Activated CD8-positive, alpha-beta memory T cell treated with anti-CD3 and anti-CD28 coated beads for 36 hours (primary cell): Measurements from ENCODE around the gene NRG2. TPM values are rescaled to one million over a fixed set of nuclear protein-coding genes. Genes with fewer than 3 reads are reported as not detected.

Source experiments
- CTCF ChIA-PET: fragments of 350-600 bp; sonication (Branson Sonifier 250); formaldehyde crosslinking; loops from one replicate; lab custom pipeline; 2021; ENCODE audit warnings: antibody characterized with exemption; lab: Charles Lee
- POLR2A ChIA-PET: fragments of 350-600 bp; sonication (Branson Sonifier 250); formaldehyde crosslinking; loops from one replicate; lab custom pipeline; 2021; ENCODE audit warnings: antibody characterized with exemption; lab: Charles Lee
- total RNA-seq, 2 experiments: library from RNA; stranded (reverse); gene quantifications; one replicate each; pipeline ENCODE4 v1.2.3, GENCODE V29; 2021

NRG2 gene
- total RNA-seq, 2 experiments from 2014 or later = 0.15 to 0.17 TPM

GRCh38 chr5:139903450-139903794 is 139.7 kb downstream of the NRG2 start:
- ChIA-PET POLR2A (no interaction called here), CTCF (no interaction called here)

- CTCF ChIA-PET = interaction anchor here (0.9 kb wide), 2 partner anchors 67 to 114 kb away, joined by 3 read pairs; no protein-coding TSS in a partner anchor
- POLR2A ChIA-PET = no interaction called here
These were observed 141.1 kb downstream of the NRG2 start for GRCh38 chr5:139901986-139902385.

- ChIA-PET POLR2A (no interaction called here), CTCF (no interaction called here)
These were observed 141.9 kb downstream of the NRG2 start for GRCh38 chr5:139901251-139901575.

- CTCF ChIA-PET = no interaction called here
- POLR2A ChIA-PET = no interaction called here
These were observed 142.4 kb downstream of the NRG2 start for GRCh38 chr5:139900546-139901250.

DNA sequence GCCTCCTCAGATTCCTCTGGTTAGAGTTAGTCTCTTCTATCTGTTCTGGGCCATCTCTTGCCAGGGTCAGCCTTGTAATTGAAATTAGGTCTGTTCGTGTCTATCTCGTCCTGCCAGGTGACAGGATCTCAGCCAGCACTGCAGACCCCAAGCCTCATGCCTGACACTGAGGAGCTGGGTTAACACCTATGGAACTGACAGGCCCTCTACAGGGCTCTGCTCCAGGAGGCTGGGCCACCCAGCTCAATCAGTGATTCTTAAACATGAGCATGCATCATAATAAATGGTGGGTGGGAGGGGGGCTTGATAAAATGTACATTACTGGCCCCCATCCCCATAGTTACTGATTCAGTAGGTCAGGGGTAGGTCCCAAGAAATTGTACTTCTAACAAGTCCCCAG is 144.1 kb downstream of the NRG2 start:
- ChIA-PET POLR2A (no interaction called here), CTCF (no interaction called here)

GRCh38 chr5:139897982-139898381 is 145.1 kb downstream of the NRG2 start:
- CTCF ChIA-PET = no interaction called here

DNA sequence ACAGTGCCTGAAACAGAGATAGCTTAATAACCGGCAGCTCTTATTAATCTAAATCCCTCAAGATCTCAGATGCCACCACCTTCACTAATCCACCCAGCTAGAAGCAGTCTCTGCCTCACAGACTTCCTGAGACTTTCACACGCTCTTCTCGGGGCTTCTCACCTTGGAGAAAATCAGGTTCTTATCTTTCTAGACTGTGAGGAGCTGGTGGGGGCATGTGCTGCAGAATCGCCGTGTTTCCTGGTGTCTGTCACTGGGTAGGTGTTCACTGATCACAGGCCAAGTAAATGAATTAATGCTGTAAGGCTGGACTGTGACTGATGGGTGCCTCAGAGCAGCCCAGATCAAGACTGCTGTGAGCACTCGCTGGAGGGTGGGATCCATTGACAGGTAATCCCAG is 145.8 kb downstream of the NRG2 start:
- CTCF ChIA-PET = no interaction called here
- POLR2A ChIA-PET = no interaction called here

More at GRCh38 chr5:139897982-139898381, 145.1 kb downstream of the NRG2 start:
- POLR2A ChIA-PET = no interaction called here

DNA sequence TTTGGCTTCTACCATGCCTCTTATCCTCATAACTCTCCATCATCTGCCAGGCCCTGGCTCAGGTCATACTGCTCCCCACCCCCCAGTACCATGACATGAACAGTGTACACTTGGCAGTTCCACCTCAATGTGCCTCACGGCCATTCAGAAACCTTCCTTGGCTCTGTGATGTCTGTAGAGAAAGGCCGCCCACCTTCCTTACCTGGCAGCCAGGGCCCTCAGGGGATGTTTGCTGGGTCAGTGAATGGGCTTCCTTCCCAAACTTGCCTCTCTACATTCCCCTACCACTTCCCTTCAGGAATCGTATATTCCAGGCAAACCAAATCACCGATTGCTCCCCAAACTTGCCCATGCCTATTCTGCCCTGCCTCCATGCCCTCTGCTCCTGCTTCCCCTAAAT is 146.4 kb downstream of the NRG2 start:
- ChIA-PET POLR2A (no interaction called here), CTCF (no interaction called here)

- ChIA-PET POLR2A (no interaction called here), CTCF (interaction anchor here (0.8 kb wide), 1 partner anchor 74 kb away, joined by 3 read pairs; no protein-coding TSS in a partner anchor)
These were observed 147.5 kb downstream of the NRG2 start for GRCh38 chr5:139895647-139896046.

DNA sequence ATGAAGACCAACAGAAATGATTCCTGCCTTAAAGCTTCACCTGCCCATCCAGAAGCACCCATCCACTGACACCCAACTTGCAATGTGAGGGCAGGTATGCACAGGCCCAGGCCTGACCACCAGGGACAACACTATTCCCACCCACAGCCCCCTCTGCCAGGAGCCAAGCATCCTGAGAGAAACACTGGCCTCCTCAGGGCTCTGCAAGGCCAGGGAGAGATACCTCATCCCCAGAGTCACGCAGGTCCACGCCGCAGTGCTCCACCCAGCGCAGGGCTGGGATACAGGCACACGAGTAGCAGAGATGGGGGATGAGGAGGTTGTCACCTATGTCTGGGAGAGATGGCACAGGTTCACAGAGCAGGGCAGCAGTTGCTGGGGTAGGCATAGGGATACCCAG is 148.1 kb downstream of the NRG2 start:
- ChIA-PET POLR2A (no interaction called here), CTCF (no interaction called here)

DNA sequence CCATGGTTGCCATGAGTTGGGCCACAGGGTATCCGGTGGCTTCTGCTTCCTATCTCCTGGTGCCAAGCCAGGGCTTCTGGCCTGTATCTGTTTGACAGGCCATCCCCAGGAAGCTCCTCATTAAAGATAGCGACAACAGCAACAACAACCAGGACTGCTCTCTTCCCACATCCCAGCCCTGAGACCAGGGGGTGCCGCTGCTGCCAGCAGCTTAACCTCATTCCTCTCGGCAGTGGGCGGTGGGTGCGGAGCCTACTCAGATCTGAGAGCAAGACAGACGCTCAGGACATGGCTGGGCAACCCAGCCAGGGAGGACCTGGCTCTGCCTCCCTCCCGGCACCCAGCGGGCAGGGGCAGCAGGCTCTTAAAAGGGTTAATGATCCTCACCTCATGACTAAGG is 149.2 kb downstream of the NRG2 start:
- CTCF ChIA-PET = interaction anchor here (0.6 to 0.8 kb wide), 2 partner anchors 107 to 285 kb away, joined by 4 read pairs; no protein-coding TSS in a partner anchor

DNA sequence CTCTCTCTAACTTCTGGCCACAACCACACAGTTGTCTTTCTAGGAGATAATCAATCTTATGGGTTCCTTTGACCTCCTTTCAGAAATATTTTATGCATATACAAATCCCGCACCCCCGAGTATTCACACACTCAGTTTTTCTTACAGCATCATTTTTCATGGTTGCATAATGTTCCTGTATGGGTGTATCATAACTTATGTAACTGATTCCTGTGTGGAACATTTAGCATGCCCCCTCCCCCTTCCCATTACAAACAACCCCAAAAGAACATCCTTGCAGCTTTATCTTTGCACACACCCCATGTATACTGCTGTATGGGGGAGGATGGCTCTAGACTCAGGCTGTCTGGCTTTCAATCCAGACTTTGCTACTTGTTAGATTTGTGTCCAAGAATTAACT is 153.7 kb downstream of the NRG2 start:
- ChIA-PET POLR2A (no interaction called here), CTCF (no interaction called here)

More for the DNA sequence above, 149.2 kb downstream of the NRG2 start:
- POLR2A ChIA-PET = no interaction called here

- POLR2A ChIA-PET = no interaction called here
- CTCF ChIA-PET = interaction anchor here (1.8 kb wide), 1 partner anchor 81 kb away, joined by 7 read pairs; no protein-coding TSS in a partner anchor
These were observed 154.7 kb downstream of the NRG2 start for GRCh38 chr5:139888370-139888769.

DNA sequence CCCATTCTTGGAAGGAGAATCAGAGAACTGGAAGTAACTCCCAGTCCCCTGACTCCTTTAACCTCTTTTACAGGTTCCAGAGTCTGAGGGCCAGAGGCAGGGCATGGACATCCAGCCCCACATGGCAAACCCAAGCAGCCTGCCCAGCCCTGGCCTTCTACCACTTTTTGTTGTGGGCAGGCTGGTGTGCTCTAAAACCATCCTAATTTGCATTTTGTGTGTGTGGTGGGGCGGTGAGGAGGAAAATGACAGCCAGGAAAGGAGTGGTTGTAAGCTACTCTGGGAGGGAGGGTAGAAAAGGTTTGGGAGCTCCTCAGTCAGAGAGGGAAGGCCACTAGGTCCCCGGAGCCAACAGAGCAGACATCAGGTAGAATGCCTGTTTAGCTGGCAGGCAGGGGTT is 156.9 kb downstream of the NRG2 start:
- CTCF ChIA-PET = no interaction called here
- POLR2A ChIA-PET = no interaction called here

GRCh38 chr5:139885857-139886208 is 157.3 kb downstream of the NRG2 start:
- POLR2A ChIA-PET = no interaction called here
- CTCF ChIA-PET = no interaction called here

DNA sequence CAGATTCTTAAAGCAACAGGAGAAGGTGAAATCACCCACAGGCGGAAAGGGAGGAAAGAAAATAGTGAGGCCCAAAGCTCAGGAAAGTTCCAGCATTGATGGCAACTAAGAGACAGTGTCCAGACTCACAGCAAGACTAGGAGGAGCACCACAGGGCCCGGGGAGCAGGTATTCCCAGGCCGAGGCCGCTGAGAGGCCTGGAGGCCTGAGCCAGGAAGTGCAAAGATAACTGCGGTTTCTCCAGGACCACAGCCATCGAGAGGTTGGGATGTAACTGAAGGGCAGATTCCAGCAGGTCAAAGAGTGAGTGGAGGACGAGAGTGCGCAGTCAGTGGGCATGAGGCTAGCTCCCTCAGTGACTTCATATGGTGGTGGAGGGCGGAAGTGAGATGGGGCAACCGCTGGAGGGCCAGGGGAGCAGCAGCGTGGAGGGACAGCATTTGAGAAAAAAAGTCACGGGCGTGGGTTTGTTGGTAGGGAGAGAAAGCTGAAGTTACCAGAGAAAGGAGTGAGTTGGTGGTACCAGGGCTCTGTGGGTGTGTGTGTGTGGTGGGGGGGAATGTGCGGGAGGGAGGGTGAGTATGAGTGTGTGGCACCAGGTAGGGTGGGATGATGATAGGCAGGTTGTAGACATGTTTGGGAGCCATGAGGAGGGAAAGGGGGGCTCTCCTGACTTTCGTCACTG is 157.8 kb downstream of the NRG2 start:
- ChIA-PET CTCF (no interaction called here), POLR2A (no interaction called here)

DNA sequence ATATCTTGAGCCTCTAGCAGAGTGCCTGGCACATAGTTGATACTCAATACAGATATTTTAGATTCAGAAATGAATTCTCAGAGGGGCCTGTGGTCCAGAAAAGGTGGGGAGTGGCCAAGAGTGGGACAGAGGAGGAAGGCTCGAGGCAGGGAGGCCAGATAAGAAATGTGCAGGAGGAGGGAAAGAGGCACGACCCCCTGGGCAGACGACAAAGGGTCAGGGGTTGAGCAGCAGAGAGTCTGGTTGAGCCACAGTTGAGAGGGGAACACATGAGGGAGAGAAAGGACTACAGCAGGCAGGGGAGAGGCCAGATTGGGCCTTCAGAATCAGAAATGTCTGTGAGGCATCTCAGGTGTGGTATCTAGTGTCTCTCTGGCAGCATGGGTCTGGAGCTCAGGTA is 158.4 kb downstream of the NRG2 start:
- ChIA-PET CTCF (no interaction called here), POLR2A (no interaction called here)

DNA sequence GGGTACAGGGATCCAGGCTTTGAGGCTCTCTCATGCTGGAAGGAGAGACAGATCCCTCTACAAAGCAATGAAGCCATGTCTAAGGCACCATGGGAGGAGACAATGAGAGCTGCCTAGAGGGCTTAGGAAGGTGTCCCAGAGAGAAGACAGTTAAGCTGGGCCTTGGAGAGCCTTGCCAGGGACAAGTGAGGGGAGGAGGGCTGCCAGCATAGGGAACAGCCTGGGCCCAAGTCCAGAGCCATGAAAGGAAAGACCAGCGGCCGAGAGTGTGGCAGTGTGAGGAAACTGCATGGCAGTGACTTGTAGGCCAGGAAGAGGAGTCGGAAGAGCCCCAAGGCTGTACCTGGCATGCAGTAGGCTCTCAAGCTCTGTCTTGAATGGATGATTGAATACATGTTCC is 159.0 kb downstream of the NRG2 start:
- CTCF ChIA-PET = no interaction called here

GRCh38 chr5:139882961-139883539 is 160.0 kb downstream of the NRG2 start:
- POLR2A ChIA-PET = no interaction called here
- CTCF ChIA-PET = interaction anchor here (1.1 kb wide), 1 partner anchor 96 kb away, joined by 3 read pairs; no protein-coding TSS in a partner anchor

More for the DNA sequence above, 159.0 kb downstream of the NRG2 start:
- POLR2A ChIA-PET = no interaction called here

DNA sequence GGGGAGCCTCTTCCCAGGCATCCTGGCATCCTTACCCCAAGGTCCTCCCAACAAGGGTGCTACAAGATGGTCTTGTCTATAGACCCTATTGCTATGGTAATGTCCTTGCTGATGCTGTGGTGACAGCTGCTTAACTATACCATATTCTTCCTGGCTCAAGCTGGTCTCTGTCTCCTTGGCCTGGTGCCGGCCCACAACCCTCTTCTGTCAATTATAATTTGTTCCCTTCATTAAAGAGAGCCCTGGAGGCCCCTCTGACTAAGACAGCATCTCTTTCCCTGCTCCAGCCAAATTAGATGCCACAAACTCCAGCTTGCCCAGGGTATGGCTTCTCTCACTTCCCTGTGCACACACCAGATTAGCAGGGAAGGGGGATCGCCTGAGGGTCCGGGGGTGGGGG is 160.8 kb downstream of the NRG2 start:
- ChIA-PET CTCF (interaction anchor here (1.1 kb wide), 2 partner anchors 12 to 95 kb away, joined by 3 read pairs; no protein-coding TSS in a partner anchor), POLR2A (no interaction called here)
